ENCODE measurements around the gene PREPL. TPM values are rescaled to one million over a fixed set of nuclear protein-coding genes. Genes with fewer than 3 reads are reported as not detected.
A peak's percentile ranks its signal among the peaks of the same experiment; 100 is the strongest.

PREPL gene
- total RNA-seq, 6 experiments from 2014 or later = 13.6 to 20.8 (median 19.6) TPM

DNA sequence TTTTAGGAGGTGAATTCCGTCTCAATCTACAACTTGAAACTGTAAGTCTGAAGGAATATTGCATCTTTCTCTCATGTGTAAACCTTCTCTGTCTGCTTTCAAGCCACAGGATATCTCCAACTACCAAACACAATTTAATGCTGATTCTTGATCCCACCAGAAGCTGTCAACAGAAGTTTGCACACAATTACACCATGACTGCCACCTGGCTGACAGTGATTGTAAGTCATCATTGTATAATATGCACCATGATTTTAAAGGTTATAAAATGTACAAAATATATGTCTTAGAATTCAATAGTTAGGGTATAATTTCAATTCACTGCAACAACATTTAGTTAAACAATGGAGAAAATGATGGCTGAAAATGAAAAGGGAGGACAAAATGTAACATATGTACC, 18.4 kb downstream of the PREPL start:
- ATAC-seq = peak in 3 of 4 donors; percentile 47 to 64 (median 50)
- Histone ChIP-seq H3K4me3 (no peak overlapping the region), H3K9me3 (no peaks in the 10 kb centered on the region), H3K36me3 (peaks cover 0 to 28% (median 14%) of the 10 kb centered on the region in 4 donors), H3K4me1 (no peaks in the 10 kb centered on the region), H3K27me3 (no peaks in the 10 kb centered on the region), H3K27ac (no peak overlapping the region)
- no peak for DNase-seq
- 75% methylated on average over 1 of the region's 1 CpG for WGBS (ENCODE audit: insufficient coverage, low coverage, low lambda C conversion rate, missing lambda C conversion rate)
- TF ChIP-seq POLR2A (IDR thresholded peaks at IDR 0.05) = no peak
- TF ChIP-seq, protein P1, sequence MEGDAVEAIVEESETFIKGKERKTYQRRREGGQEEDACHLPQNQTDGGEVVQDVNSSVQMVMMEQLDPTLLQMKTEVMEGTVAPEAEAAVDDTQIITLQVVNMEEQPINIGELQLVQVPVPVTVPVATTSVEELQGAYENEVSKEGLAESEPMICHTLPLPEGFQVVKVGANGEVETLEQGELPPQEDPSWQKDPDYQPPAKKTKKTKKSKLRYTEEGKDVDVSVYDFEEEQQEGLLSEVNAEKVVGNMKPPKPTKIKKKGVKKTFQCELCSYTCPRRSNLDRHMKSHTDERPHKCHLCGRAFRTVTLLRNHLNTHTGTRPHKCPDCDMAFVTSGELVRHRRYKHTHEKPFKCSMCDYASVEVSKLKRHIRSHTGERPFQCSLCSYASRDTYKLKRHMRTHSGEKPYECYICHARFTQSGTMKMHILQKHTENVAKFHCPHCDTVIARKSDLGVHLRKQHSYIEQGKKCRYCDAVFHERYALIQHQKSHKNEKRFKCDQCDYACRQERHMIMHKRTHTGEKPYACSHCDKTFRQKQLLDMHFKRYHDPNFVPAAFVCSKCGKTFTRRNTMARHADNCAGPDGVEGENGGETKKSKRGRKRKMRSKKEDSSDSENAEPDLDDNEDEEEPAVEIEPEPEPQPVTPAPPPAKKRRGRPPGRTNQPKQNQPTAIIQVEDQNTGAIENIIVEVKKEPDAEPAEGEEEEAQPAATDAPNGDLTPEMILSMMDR (IDR thresholded peaks at IDR 0.05) = peak; percentile 34 to 62 (median 42)
- intact Hi-C loops (cut with DNase I) = no loop called here

DNA sequence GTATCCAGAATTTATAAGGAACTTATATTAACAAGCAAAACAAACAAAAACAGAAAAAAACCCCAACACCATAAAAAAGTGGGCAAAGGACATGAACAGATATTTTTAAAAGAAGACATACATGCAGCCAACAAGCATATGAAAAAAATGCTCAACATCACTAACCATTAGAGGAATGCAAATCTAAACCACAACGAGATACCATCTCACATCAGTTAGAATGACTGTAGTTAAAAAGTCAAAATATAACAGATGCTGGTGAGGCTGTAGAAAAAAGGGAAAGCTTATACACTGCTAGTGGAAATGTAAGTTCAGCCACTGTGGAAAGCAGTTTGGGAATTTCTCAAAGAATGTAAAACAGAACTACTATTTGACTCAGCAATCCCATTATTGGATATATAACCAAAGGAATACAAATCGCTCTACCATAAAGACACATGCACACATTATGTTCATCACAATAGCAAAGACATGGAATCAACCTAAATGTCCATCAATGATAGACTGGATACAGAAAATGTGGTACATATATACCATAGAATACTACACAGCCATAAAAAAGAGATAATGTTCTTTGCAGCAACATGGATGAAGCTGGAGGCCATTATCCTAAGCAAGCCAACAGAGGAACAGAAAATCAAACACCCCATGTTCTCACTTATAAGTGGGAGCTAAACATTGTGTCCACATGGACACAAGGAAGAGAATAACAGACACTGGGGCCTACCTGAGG, 25.3 kb downstream of the PREPL start:
- H3K27ac ChIP-seq = no peak overlapping the region
- no peaks in the 10 kb centered on the region for H3K9me3 ChIP-seq
- no peaks in the 10 kb centered on the region for H3K4me1 ChIP-seq
- no peak overlapping the region for H3K4me3 ChIP-seq
- 91% methylated on average over 2 of the region's 2 CpGs for WGBS (ENCODE audit: insufficient coverage, low coverage, low lambda C conversion rate, missing lambda C conversion rate)
- TF ChIP-seq, protein P1 (IDR thresholded peaks at IDR 0.05) = no peak
- TF ChIP-seq POLR2A (IDR thresholded peaks at IDR 0.05) = no peak
- peaks cover 0 to 25% (median 7%) of the 10 kb centered on the region in 4 donors for H3K36me3 ChIP-seq
- DNase-seq (no peak), ATAC-seq (no peak)
- no peaks in the 10 kb centered on the region for H3K27me3 ChIP-seq
- intact Hi-C loops (cut with DNase I) = no loop called here

- Histone ChIP-seq H3K36me3 (peaks cover 0 to 19% (median 5%) of the 10 kb centered on the region in 4 donors), H3K4me1 (no peaks in the 10 kb centered on the region), H3K27ac (no peak overlapping the region), H3K27me3 (no peaks in the 10 kb centered on the region), H3K9me3 (no peaks in the 10 kb centered on the region), H3K4me3 (no peak overlapping the region)
- ATAC-seq (no peak), DNase-seq (no peak)
- TF ChIP-seq, protein P1 (IDR thresholded peaks at IDR 0.05) = no peak
- TF ChIP-seq POLR2A (IDR thresholded peaks at IDR 0.05) = no peak
- 94% methylated on average over 1 of the region's 1 CpG for WGBS (ENCODE audit: insufficient coverage, low coverage, low lambda C conversion rate, missing lambda C conversion rate)
- intact Hi-C loops (cut with DNase I) = no loop called here
Measured at GRCh38 chr2:44333994-44334393, 27.3 kb downstream of the PREPL start.

DNA sequence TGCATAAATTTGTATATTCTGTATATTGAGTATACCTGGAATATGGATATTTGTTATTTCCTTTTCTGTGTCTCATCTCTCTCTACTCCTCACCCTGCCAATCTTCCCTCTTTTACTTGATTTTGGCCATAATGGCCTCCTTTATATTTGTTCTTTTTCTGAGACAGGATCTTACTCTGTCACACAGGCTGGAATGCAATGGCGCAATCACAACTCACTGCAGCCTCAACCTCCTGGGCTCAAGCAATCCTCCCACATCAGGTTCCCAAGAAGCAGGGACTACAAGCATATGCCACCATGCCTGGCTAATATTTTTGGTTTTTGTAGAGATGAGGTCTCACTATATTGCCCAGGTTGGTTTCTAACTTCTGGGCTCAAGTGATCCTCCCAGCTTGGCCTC, 30.5 kb downstream of the PREPL start:
- DNase-seq = no peak
- Histone ChIP-seq H3K4me3 (no peak overlapping the region), H3K4me1 (no peaks in the 10 kb centered on the region), H3K36me3 (peaks cover 0 to 29% (median 0%) of the 10 kb centered on the region in 4 donors), H3K27ac (no peak overlapping the region), H3K9me3 (no peaks in the 10 kb centered on the region), H3K27me3 (no peaks in the 10 kb centered on the region)
- intact Hi-C loops (cut with DNase I) = no loop called here
- TF ChIP-seq, protein P1 (IDR thresholded peaks at IDR 0.05) = no peak
- TF ChIP-seq POLR2A (IDR thresholded peaks at IDR 0.05) = no peak
- no peak for ATAC-seq
- 100% methylated on average over 1 of the region's 1 CpG for WGBS (ENCODE audit: insufficient coverage, low coverage, low lambda C conversion rate, missing lambda C conversion rate)

Measured in right lobe of liver (tissue), 6 donors.